ENCODE results near the gene KCNA10.

GRCh38 chr1:110494522-110495406, 24.2 kb downstream of the KCNA10 start:
- TF ChIP-seq FOXM1 (IDR thresholded peaks at IDR 0.05; ENCODE audit: borderline replicate concordance) (no peak), BHLHE40 (IDR thresholded peaks at IDR 0.05; ENCODE audit: borderline replicate concordance) (no peak), SP1 (IDR thresholded peaks at IDR 0.05) (no peak), TARDBP (IDR thresholded peaks at IDR 0.05) (no peak), ARNT (IDR thresholded peaks at IDR 0.05) (no peak), HDGF (IDR thresholded peaks at IDR 0.05; ENCODE audit: borderline replicate concordance) (no peak), ELF4 (IDR thresholded peaks at IDR 0.05) (no peak), ZNF384 (IDR thresholded peaks at IDR 0.05) (no peak), NFRKB (IDR thresholded peaks at IDR 0.05) (no peak), CTBP1 (IDR thresholded peaks at IDR 0.05; ENCODE audit: borderline replicate concordance) (no peak), FOXA1 (IDR thresholded peaks at IDR 0.05) (no peak), FOXK2 (IDR thresholded peaks at IDR 0.05) (no peak), SUZ12 (IDR thresholded peaks at IDR 0.05) (no peak), LEF1 (IDR thresholded peaks at IDR 0.05; ENCODE audit: borderline replicate concordance) (no peak)
